BJ (cell line): Measurements from ENCODE around the gene KIF3A. TPM values are rescaled to one million over a fixed set of nuclear protein-coding genes. Genes with fewer than 3 reads are reported as not detected.

Experiments used
- CTCF ChIA-PET: fragments of 350-600 bp; formaldehyde crosslinking; extraction: SDS; loops from one replicate; lab custom pipeline; 2021; ENCODE audit warnings: antibody characterized with exemption, inconsistent platforms; lab: Yijun Ruan, JAX
- POLR2A ChIA-PET: fragments of 300-600 bp; sonication (Branson Sonifier 250); formaldehyde crosslinking; extraction: SDS; loops from one replicate; lab custom pipeline; 2021; ENCODE audit warnings: antibody characterized with exemption; lab: Charles Lee
- DNase-seq: peaks from one replicate; pipeline ENCODE4 v3.0.0-alpha.2; 2011; ENCODE audit warnings: low read depth
- H3K27me3 ChIP-seq: 2 replicates; pipeline ENCODE4 v1.6.0; 2011; ENCODE audit warnings: low read length; ENCODE audit not compliant: control insufficient read depth, insufficient read depth
- H3K36me3 ChIP-seq: 2 replicates; pipeline ENCODE4 v1.5.1; 2011; ENCODE audit warnings: low read length; ENCODE audit not compliant: control insufficient read depth, insufficient read depth
- H3K4me3 ChIP-seq: 2 replicates; pipeline ENCODE4 v1.5.1; 2011; ENCODE audit warnings: low read depth, mild to moderate bottlenecking, control low read depth, low read length
- CTCF ChIP-seq: IDR thresholded peaks from 2 replicates; pipeline ENCODE4 v1.5.1; 2011; ENCODE audit warnings: low read depth, mild to moderate bottlenecking, control low read depth, inconsistent platforms, low read length, moderate library complexity; ENCODE audit not compliant: insufficient read depth
- polyA plus RNA-seq: library from polyadenylated mRNA; depleted of rRNA; stranded (reverse); fragments of >200 nt; gene quantifications from 2 replicates; pipeline ENCODE4 v1.2.3, GENCODE V29; 2011

Gene KIF3A
- polyA plus RNA-seq, 1 experiment, result 2.9 TPM

GRCh38 chr5:132690156-132690555 lies 47.2 kb downstream of the KIF3A start:
- no peak for DNase-seq
- Histone ChIP-seq H3K27me3 (no peaks in the 10 kb centered on the region), H3K4me3 (no peak overlapping the region), H3K36me3 (no peaks in the 10 kb centered on the region)
- no peak for TF ChIP-seq CTCF
- CTCF ChIA-PET, result interaction anchor here (0.6 to 1.2 kb wide), 3 partner anchors 11 to 25 kb away, joined by 3 to 4 read pairs (median 3); no protein-coding TSS in a partner anchor
- POLR2A ChIA-PET, result no interaction called here

GRCh38 chr5:132689513-132689912 lies 47.8 kb downstream of the KIF3A start:
- CTCF ChIA-PET, result interaction anchor here (1.2 kb wide), 1 partner anchor 26 kb away, joined by 3 read pairs; no protein-coding TSS in a partner anchor
- no peaks in the 10 kb centered on the region for H3K27me3 ChIP-seq
- no peak for TF ChIP-seq CTCF
- no peak overlapping the region for H3K4me3 ChIP-seq
- DNase-seq, result no peak
- POLR2A ChIA-PET, result no interaction called here
- H3K36me3 ChIP-seq, result no peaks in the 10 kb centered on the region

GRCh38 chr5:132688536-132689339 lies 48.6 kb downstream of the KIF3A start:
- no peak for TF ChIP-seq CTCF
- ChIA-PET CTCF (interaction anchor here (1.2 kb wide), 1 partner anchor 27 kb away, joined by 3 read pairs; no protein-coding TSS in a partner anchor), POLR2A (no interaction called here)
- Histone ChIP-seq H3K36me3 (no peaks in the 10 kb centered on the region), H3K4me3 (no peak overlapping the region), H3K27me3 (no peaks in the 10 kb centered on the region)
- DNase-seq, result no peak

- no peaks in the 10 kb centered on the region for H3K27me3 ChIP-seq
- CTCF ChIA-PET, result no interaction called here
- no peak for TF ChIP-seq CTCF
- no peaks in the 10 kb centered on the region for H3K36me3 ChIP-seq
- H3K4me3 ChIP-seq, result no peak overlapping the region
- POLR2A ChIA-PET, result no interaction called here
- DNase-seq, result no peak
These were observed 49.4 kb downstream of the KIF3A start for GRCh38 chr5:132687995-132688394.

- ChIA-PET POLR2A (no interaction called here), CTCF (no interaction called here)
- no peak for DNase-seq
- TF ChIP-seq CTCF, result no peak
- Histone ChIP-seq H3K27me3 (no peaks in the 10 kb centered on the region), H3K4me3 (no peak overlapping the region), H3K36me3 (no peaks in the 10 kb centered on the region)
These were observed 51.2 kb downstream of the KIF3A start for GRCh38 chr5:132686193-132686592.
